GM12873 (cell line): ENCODE results near the gene ARHGAP23.

Source experiments
- CTCF ChIP-seq: IDR thresholded peaks from 2 replicates; pipeline ENCODE4 v1.5.1; 2012; ENCODE audit warnings: low read depth, mild to moderate bottlenecking, moderate library complexity, low read length, control low read depth; ENCODE audit not compliant: insufficient read depth; ENCODE audit errors: missing control alignments

ARHGAP23 gene

GRCh38 chr17:38508570-38508950 lies 80.3 kb downstream of the ARHGAP23 start:
- TF ChIP-seq CTCF: no peak

GRCh38 chr17:38508954-38509771 lies 80.9 kb downstream of the ARHGAP23 start:
- peak; percentile 93 for TF ChIP-seq CTCF

GRCh38 chr17:38509772-38510420 lies 81.6 kb downstream of the ARHGAP23 start:
- TF ChIP-seq CTCF: no peak

- no peak for TF ChIP-seq CTCF
Measured at GRCh38 chr17:38510421-38511149, 82.3 kb downstream of the ARHGAP23 start.

- TF ChIP-seq CTCF: no peak
Measured at GRCh38 chr17:38511150-38512108, 83.2 kb downstream of the ARHGAP23 start.

GRCh38 chr17:38512473-38513058 lies 84.3 kb downstream of the ARHGAP23 start:
- TF ChIP-seq CTCF: no peak
